GM18909 (cell line): ENCODE results near the gene ALAS1.

Experiments used
- ATAC-seq: cut with Tn5 transposase; IDR thresholded peaks from one replicate; pipeline ENCODE4 v1.9.1; 2021; ENCODE audit warnings: mild to moderate bottlenecking; ENCODE audit not compliant: unreplicated experiment, poor library complexity

Gene ALAS1

DNA sequence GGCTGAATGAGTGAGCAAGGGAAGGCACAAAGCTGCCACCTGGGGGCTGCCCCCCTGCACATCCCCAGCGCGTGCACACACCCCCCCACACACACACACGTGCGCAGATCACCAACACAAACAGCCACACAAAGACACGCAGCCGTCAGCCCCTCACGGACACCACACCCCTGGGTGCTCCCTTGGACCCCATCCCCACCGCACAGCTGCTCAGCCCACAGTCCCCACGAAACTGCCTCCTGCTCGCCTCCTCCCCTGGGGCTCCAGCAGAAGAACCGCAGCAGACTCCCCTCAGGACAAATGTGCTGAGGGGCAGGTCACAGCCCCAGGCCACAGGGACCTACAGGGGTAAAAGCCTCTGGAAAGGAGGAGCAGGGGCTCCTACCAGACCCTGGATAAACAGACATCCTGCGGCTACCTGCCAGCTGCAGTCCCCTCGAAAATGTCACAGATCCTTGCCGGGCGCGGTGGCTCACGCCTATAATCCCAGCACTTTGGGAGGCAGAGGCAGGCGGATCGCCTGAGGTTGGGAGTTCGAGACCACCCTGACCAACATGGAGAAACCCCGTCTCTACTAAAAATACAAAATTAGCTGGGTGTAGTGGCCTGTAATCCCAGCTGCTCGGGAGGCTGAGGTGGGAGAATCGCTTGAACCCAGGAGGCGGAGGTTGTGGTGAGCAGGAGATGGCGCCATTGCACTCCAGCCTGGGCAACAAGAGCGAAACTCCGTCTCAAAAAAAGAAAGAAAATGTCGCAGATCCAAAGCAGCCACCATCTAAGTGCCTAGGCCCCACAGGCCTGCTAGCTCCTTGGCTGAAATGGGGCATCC is 34.5 kb downstream of the ALAS1 start:
- no peak for ATAC-seq

GRCh38 chr3:52233108-52233591 is 35.2 kb downstream of the ALAS1 start:
- ATAC-seq, result no peak

DNA sequence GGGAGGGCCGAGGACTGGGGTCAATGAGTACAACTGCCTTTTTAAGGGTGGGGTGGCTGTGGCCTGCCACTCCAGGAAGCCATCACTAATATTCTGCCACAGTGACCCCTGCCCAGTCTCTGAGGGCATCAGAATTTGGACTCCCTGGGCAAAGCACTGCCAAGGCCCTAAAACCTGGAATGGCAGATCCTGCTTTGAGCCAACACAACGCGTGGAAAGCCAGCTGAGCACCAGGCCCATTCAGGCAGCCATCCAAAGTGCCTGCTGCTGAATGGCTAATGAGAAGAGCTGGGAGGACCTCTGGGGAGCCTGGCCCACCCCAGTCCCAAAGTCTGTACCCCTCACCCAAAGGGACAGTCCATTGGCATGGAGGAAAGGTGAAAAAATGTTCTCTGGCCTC is 36.0 kb downstream of the ALAS1 start:
- ATAC-seq, result no peak

DNA sequence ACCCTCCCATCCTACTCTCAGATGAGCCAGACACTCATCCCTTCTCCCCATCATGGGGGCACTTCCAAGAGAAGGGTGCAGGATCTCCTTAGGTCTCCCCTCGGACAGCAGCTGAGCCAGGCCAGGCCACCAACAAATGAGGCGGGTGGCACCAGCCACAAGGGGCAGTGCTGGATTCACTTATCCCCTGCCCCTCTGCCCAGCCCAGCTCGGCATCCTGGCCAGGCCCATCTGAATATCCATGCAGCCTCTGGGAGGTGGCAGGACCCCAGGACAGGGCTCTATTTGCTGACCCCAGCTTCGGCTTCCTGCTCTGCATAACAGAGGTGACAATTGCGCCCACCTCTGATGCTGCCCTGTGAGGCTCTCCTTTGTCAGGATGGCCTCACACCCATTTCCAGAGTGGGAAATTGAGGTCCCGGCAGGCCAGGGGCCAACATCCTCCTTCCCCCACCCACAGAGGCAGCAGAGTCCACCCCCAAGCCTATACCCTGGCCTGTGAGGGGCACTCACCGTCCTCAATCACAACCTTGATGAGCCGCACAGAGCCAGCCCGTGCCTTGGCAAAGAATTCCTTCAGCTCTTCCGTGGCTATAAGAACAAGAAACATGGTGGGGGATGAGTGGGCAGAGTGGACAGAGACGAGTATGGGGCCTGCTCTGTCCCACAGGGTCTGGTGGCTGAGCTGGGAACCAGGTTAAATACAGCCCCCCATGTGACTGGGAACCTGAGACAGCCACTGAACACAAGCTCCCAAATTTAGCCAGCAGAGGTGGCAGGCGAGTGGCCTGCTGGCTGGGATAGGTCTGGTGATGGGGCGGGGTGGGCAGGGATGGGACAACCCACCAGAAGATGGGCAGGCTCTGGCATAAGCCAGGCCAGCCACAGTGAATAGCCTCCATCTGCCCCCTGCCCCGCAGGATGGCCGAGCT is 36.8 kb downstream of the ALAS1 start:
- no peak for ATAC-seq

DNA sequence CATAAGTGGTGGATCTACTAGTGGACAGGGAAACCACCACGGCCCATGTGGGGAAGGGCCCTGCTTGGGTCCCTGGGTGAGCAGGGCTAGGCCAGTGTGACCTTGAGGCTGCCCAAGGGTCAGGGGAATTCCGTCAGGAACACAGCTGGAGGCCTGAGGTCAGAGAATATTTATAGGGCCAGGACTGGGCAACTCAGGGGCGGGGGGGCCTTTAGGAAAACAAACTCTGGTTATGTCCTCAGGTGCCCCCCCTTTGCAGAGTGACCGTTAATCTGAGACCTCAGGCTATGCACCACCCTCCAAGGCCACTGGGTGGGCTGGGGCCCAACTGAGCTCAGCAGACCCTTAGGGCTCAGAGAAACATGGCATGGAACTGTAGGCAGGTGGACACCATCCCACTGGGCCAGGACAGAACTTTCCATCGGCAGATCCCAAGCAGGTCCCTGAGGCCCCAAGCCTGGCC is 38.5 kb downstream of the ALAS1 start:
- ATAC-seq, result no peak

GRCh38 chr3:52237006-52237656 is 39.2 kb downstream of the ALAS1 start:
- ATAC-seq, result no peak

DNA sequence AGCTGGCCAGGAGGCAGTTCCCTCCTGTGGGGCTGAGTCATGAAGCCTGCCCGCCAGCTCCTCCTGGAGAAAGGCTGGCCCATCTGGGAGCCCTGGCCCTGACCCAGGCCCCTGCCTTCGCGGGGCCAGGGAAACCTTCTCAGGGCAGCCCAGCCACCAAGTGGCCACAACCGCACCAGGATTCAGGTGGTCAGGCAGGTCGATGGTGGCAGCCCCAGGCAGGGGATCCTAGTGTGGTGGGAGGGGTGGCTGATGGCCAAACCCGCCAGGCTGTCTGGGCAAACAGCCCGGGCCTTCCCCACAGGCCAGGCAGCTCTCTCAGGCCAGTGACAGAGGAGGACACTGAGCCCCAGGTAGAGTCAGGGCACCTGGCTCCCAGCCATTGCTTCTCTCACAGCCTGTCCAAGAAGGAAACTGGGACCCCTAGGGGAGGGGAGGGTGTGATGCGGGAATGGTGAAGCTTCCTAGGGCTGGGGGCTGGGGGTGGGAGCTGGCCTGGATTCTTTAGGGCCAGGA is 39.8 kb downstream of the ALAS1 start:
- no peak for ATAC-seq

DNA sequence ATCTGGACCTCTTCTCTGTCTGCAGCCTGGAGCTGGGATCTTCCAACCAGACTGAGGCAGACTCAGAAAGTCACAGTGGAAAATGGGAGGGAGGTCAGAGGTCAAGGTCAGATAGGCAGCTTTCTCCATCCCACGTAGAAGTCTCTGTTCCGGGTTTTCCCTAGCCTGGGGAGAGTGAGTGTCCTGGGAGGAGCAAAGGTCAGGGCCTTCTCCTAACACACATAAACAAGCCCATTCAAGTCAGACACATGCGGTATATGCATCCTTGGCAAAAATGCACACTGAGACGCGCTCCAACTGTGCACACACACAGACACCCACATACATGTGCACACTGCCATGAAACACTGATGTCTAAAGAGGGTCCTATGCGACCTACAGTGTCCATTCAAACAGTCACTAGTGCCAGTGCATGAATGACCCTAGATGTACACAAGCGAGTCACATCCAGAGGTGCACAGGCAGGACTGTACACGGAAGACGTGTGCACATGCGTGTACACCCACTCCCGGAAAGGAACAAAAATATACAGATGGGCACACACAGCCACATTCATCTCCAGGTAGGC is 40.3 kb downstream of the ALAS1 start:
- ATAC-seq, result peak; percentile 10

DNA sequence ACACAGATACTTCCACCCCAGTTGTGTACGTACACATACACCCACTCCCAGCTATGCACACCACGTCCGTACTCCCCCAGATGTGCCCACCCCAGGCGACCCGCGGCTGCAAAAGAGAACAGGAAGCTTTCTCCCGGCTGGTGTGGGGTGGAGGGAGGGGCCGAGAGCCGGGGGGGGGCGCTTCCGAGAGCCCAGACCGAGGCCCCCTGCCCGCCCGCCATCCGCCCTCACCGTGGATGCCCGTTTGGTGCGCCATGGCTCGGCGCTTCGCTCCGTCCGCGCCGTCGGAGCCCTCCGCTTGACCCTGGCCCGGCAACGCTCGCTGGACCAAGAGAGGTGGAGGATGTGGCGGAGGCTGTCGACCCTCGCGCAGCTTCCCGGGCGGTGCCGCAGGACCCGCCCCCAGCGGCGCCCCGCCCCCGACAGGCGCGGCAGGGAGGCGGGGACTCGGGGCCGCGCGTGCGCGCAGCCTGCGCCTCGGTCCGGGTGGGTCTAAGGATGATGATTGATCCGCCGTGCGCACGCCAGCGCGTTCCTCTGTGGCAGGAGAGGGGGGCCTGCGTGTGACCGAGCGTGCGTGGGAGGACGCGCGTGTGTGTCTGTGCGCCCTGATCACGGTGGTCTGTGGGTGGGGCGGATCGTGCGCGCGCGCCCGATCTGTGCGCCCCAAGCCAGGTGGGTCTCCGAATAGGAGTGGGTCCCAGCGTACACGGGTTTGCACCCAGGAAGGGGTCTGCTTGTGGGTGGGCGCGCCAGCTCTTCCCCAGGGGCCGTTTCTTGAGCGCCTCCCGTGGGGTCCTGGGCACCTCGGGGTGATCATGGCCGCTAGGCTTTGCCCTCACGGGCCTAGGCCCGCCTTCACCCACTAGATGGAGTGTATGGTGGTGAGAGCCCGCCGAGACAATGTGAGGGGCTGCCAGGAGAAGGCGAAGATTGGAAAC is 41.1 kb downstream of the ALAS1 start, which contains the start of gene TWF2:
TSS of gene TWF2 (minus strand) at position 398 of the 941 bp plus-strand sequence. CDS start at position 256, 142 bp downstream.
- peak; percentile 77 for ATAC-seq

- no peak for ATAC-seq
Observed at GRCh38 chr3:52240059-52240885, 42.3 kb downstream of the ALAS1 start.

DNA sequence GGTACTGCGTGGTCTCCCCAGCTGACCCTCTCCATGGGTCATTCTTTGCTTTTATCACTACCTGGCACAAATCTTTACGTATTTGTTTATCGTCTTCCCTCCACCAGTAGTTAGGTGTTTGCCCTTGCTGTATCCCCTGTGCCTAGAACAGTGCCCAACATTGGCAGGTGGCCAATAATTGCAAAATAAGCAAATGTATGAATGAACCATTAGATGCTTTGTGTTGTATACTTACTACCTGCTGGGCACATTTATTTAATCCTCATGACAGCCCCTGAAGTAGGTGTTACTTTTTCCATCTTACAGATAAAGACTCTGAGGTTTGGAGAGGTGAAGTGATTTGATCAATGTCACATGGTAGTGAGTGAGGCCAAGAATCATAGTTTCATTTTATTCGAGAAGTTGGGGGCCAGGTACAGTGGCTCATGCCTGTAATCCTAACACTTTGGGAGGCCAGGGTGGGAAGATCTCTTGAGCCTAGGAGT is 43.0 kb downstream of the ALAS1 start:
- no peak for ATAC-seq

DNA sequence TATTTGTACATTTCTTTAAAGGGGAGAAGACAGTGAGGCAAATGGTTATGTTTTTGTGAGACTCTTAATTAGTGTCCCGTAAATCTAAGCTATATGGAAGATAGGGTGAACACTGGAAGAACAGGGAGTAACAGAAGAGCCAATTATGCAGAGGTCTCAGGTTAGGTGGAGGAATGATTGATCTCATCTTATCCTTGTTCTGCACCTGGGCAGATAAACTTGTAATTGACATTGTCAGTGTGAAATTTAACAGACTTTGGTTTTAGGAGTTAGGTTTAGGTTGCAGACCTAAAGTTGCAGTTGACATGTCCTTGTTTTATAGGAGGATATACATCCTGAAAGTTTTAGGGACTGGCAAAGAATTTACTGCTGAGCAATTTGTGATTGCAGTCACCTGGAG is 44.1 kb downstream of the ALAS1 start:
- ATAC-seq, result no peak

DNA sequence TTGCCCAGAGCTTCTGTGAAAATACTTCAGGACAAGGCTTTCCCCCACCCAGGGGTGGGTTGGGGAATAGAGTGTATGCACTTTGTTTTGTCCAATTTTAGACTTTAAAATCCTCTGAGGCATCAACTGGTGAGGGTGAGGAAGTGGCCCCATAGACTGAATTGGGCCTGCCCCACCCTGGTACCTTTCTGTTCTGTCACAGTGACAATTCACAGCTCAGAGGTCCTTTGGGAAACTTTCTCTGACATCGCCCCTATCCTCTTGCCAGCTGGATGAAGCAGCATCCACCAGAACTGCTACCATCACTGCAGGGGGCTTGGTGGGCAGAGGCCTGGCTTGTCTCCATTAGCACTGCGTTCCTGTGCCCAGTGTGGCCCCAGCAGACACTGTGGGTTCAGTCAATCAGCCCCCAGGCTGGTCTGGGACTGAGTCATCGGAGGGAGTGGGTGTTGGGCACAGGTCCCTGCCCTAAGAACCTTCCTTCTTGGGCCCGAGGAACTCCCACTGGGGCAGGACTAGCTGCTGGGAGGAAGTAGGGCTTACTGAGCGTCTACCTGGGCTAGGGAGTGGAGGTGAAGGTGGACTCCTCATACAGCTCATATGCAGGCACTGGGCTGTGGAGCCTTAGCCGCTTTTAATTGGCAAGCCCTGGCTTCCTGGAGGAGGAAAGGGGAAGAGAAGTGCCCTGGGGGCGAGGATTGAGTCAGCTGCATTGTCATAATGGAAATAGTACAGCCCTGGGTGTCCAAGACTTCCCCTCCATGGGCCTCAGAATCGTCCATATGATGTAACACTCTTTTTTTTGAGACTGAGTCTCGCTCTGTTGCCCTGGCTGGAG is 46.0 kb downstream of the ALAS1 start:
- ATAC-seq, result no peak

- ATAC-seq, result peak; percentile 34
Observed at GRCh38 chr3:52245322-52246263, 47.6 kb downstream of the ALAS1 start, which contains the start of gene PPM1M. TSS of gene PPM1M (plus strand) at chr3:52245759. CDS start at chr3:52245825, 66 bp downstream.

- ATAC-seq, result no peak
Observed at GRCh38 chr3:52246264-52246620, 48.3 kb downstream of the ALAS1 start.
